GM19452 (cell line): ENCODE measurements around the gene CLDN24.

ENCODE experiments used
- ATAC-seq: cut with Tn5 transposase; IDR thresholded peaks from one replicate; pipeline ENCODE4 v1.9.1; 2021; ENCODE audit not compliant: unreplicated experiment

Gene CLDN24

DNA sequence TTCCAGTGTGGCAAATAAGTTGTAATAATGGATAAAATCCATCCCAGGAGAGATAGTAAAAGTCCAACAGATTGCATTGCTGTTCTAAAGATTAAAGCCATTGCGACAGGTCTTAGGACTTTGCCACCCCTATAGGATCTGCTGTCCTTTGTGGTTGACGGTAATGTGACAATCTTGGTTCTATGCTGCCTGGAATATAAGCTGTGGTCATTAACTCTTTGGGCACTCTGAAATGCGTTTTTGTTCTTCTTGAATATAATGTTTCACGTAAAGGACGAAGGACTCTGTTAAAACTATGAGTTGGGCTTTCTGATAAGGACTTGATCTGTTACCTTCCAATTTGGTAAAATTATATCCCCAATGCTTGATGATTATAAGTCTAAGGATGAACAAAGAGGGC is at the start of gene CLDN24:
Gene CLDN24, minus strand, starts transcription at position 101 of the 400 bp plus-strand sequence. Its CDS starts 0 bp downstream, at position 101.
- ATAC-seq, result no peak

DNA sequence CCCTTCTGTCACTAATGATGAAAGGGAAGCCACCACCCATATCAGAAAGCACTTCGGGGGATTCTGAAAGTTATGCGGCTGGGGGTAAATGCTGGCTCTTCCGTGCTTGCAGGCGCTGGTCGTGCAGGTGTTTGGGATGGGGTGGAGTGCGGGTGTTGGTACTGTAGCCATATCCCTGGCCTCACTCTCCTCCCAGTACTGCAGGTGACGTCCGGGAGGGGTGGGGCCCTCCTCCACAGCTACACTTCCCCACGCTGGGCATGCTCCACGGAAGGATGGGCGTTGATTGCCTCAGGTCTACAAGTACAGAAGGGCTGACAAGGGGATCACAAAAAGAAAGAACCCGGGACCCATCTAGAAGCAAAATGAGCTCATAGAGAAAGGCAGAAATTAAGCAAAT is 48.6 kb upstream of the CLDN24 start:
- no peak for ATAC-seq

DNA sequence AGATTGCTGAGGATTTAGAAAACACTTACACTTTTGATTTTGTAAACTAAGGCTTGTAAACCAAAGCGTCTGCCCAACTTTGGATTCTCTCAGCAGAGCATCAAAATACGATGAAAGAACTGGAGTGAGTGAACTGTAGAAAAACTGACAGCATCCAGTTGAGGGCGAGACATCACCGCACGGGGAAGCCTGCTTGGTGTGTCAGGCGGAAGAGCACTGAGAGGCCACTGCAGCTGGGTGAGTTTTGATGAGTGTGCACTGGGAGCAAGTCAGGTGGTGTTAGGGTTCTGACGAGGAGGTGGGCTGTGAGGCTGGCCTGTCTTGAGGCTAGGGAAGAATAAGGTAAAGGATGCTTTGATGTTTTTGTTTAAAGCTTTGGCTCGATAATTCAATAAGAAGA is 46.8 kb upstream of the CLDN24 start:
- no peak for ATAC-seq

DNA sequence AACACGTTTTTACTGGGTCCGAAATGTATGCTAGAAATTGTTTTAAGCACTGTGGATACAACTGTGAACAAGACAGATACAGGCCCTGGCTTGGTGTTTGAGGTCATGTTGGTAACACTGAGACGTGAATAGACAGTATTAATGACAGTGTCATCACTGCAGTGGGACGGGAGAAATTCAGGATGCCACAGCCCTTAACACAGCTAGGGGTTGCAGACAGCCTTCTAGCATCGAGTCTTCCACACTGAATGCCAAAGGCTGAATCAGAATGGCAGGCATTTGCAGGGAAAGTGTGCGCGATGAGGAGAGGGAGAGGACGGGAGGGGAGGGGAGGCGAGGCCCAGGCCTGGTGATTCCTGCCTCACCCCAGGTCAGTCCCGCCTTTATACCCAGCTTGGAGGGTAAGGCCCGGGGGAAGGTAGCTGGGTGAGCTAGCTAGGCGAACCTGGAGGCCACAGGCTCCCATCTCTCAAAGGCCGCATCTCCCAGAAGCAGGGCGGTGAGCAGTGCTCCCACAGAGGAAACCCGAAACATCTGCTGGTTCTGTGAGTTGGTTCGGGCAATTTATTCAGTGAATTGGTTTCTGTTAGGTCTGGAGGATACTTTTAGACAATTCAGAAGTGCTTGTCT is 44.1 kb upstream of the CLDN24 start:
- no peak for ATAC-seq

DNA sequence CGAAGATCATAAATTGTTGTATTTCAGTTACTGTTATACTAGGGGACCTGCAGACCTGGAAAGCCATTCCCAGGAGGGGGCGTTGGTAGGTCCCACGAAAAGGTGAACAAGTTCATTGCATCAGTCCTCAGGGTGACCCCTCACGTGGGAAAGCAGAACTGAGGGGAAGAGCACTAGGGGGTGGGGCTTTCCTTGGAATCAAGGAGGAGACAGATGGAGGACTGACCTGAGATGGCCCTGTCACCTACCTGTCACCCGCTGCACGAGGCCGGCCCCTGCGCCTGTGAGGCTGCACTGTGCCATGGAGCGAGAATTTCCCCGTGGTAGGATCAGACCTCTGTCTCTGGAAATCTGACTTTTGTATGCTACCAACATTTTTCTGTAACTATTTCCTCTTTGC is 41.8 kb upstream of the CLDN24 start:
- ATAC-seq, result no peak

DNA sequence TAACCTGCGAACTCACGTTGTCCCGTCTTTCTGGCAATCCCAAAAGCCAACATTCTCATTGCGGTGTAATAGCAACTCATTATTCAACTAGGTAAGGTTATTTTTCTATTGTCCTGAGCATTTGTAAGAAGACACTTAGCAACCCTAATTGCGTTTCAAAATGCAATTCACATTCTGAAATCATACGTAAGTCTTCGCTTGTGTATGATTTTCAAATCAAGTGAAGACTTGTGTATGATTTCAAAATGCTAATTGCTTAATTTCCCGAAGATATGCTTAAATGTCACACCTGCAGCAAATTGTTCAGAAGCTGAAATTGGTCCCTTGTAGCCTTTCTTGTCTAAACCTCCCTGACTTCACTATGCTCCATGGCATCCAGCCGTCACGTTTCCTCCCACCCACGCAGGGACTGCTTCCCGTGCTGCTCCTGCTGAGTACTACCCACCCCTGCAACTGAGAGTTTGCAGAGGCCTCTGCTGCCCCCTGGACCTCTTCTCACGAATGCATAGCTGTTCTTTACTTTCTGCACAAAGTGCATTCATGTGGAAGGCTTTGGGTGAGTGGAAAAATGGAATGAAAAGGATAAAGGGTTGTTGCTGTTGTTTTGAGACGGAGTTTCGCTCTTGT is 40.8 kb upstream of the CLDN24 start:
- ATAC-seq, result no peak

DNA sequence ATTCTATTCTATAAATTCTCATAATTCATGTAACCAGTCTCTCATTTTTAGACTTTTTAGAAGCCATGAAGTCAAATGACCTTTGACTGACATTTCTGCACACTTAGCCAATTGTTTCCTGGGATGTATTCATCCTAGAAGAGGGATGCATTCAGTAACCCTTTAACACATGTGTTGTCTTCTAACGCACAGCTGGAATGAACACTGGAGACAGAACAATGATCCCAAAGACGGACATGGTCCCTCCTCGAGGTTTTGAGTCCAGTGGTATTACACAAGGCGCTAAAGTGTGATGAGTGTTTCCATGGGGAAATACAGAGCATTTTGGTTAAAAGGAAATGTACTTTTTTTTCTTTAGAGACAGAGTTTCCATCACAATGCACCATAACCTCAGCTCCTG is 39.8 kb upstream of the CLDN24 start:
- ATAC-seq, result no peak

DNA sequence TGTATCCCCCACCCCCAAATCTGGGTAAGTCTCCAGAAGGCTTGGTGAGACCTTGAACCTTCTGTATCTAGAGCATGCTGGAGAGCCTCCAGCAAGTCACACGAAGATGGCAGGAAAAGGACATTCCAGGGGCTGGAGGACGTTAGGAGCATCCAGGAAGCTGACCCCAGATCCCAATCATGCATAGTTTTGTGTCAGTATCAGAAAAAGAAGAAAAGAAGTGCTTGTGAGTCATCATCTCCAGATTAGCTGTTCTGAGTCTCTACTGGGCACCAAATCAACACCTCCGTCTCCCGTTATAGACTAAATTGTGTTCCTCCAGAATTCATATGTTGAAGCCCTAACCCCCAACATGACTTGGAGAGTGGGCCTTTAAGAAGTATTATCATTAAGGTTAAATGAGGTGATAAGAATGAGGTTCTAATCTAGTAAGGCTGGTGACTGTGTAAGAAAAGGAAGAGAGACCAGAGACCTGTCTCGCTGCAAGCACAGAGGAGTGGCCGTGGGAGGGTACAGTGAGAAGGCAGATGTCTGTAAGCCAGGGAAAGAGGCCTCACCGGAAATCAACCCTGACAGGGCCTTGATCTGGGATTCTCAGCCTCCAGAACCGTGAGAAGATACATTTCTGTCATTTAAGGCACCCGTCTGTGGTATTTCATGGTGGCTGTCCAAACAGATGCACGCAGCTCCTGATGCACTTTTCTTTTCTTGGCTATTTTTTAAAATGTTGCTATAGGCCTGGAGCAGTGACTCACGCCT is 38.1 kb upstream of the CLDN24 start:
- no peak for ATAC-seq

DNA sequence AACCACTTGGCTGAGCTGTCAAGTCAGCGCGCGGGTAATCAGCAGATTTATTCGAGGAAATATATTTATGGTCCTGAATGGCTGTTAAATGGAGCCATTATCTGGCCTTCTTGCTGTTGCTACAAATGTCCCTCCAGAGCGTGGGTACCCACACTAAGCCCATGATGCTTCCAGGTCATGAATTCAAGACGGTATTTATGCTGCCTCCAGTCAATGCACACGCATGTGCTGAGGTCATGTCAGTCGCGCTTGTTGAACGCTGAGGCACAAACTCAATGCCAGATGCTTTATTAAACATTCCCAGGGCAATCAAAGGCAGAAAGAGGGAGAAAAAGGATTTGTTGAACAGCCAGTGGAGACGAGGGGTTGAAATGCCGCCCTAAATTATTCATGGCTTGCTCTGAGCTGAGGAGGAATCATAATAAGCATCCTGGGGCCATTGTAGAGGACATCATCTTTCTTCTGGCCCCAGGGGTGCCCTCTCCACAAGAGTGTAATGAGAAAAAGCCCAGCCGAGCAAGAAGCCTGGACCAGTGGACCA is 36.1 kb upstream of the CLDN24 start:
- no peak for ATAC-seq

DNA sequence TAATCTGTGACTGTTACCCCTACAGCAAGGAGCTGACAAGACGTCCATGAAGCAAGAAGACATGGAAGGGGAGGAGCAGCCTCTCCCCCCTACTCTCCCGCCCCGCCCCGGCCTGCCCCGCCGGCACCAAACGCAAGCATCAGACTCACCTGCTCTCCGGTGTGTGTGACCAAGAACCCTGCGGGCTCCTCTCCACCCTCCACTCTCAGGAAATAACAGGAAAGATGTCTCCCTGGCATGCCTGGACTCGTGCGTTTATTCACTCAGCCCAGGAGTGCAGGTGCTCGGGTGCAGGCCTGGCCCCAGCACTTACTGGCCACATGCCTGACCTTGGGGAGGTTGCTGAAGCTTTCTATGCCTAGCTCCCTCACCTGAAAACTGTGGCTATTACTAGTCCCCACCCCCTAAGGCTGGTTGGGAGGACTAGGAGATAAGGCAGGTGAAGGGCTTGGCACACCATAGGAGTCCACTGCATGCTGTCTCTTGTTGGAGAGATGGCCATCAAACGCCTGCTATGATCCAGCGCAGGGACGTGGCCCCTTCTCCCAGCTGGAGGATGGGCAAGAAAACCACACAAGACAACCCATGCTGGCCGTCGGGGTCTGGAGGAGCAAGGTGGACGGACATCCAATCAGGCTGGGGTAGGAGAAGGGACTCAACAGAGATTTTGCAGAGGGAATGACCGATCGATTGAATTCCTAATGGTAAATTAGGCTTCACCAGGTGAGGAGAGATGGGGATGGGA is 34.9 kb upstream of the CLDN24 start:
- no peak for ATAC-seq

DNA sequence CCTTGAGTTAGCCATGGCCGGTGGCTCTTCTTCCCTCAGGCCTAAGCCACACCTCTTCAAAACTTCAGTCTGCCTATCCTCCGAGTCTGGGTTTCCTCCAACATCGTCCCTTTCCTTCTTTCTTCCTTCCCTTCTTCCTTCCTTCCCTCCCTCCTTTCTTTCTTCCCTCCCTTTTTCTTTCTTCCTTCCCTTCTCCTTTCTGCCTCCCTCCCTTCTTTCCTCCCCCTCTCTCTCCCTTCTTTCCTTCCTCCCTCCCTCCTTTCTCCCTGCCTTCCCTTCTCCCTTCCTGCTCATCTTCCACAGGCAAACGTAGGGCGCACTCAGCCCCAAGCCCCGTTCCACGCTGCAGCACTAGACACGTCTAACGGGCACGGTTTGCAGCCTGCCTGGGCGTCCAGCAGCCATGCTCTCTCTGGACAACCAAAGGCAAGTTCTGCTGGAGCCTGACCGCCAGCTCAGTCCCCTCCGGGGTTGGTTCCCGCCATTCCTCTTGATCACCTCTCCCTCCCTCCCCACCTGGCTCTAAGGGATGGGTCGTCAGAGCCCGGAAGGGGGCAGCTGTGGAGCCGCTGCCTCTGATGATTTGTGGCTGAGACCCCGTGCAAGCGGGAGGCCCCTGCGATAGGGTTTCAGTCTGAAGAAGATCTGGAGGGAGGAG is 34.1 kb upstream of the CLDN24 start:
- no peak for ATAC-seq

DNA sequence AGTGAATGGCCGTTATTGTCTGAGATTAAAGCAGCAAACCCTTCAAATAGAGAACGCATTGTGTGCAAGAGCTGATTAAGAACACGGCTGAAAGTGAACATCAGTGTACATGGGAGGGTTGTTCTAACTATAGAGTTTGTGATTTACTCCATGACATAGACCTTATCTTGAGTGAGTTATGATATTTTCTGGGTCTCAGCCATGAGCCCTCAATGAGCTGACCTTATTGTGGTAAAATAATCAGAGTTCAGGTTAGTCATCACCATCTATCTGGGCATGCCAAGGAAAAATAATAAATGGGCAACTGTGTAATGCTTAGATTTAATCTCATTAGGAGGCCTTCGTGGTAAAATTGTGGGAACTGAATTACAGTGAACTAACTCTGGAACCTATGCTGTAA is 33.2 kb upstream of the CLDN24 start:
- no peak for ATAC-seq

DNA sequence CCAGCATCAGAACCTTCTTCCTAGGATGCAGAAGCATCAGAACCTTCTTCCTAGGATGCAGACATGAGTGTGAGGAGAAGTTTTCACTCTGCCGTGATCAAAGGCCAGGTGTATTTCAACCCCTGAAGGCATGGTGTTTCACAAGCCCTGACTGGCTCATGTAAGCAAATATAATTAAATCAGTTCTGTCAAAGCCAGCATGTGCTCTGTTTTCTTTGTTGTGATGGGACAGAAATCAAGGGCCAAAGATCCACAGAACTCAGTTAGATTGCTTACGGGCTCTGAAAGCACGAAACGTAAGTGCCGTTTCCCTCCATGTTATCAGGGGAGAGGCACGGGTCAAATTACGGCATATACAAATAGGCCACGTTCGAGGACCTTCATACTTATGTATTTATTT is 32.0 kb upstream of the CLDN24 start:
- no peak for ATAC-seq

DNA sequence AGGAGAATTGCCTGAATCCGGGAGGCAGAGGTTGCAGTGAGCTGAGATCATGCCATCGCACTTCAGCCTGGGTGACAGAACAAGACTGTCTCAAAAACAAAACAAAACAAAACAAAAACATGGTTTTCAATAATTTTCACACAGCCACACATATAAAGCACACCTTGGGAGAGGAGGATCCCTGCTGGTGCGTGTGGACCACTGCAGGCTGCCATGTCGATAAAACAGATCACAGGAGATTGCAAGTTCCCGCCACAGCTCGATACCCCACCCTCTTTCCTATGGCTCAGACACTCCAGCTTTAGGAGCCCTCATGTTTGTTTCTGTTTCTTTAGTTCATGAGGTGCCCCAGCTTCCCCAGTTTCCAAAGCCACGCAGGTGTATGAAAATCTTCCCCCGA is 31.3 kb upstream of the CLDN24 start:
- ATAC-seq, result no peak

DNA sequence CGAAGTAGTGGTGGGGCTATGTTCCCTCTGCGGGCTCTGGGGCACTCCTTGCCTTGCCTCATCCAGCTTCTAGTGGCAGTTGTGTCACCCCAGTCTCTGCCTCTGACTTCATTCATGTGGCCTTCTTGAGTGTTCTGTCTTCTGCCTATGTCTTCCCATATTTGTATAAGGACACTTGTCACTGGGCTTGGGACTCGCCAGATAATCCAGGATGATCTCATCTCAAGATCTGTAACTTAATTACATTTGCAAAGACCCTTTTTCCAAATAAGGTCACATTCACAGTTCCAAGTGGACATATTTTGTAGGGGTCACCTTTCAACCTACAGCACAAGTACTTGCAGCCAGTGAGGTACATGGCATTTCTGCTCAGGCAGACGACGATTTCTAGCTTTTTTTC is 30.3 kb upstream of the CLDN24 start:
- ATAC-seq, result no peak

DNA sequence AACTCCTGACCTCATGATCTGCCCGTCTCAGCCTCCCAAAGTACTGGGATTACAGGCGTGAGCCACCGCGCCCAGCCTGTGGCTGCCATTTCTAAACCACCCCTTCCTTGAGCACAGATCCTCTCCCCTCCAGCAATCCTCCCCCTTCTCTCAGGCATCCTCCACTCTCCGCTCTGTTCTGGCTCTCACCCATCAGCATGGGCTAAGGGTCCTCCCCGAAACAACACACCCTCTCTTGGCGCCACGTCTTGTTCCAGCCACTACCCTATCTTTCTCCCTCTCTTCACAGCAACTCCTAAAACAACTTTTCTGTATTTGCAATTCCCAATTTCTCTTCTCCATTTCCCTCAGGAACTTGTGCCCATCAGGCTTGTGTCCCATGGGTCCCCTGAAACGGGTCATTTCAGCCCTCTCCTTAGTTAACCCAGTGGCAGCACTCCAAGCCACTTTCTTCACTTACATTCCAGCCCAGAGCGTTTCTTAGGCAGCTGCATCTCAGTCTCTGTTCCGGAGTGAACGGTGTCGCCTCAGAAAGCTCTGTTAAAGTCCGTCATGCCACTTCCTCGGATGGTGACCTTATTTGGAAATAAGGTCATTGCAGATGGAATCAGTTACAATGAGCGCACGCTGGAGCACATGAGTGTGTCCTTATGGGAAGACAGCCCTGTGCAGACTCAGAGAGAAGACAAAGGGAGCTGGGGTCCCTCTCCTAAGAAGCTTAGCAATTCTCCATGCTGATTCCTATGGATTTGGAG is 28.3 kb upstream of the CLDN24 start:
- ATAC-seq, result no peak

DNA sequence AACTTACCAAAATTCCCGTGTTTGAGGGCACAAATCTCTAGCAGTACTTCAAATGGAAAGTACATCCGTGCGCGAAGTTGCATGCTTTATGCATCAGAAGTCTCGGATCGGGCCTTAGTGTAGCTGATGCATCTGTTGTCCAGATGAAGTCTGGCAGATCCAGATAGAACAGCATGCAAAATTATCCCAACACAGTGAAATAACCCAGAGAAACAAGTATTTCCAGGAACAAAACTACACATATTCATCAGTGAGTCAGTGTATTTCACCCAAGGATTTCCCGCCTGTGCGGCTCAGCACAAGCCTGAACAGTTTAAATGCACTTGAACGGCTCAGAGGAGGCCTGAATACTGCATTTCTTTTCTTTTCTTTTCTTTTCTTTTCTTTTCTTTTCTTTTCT is 27.4 kb upstream of the CLDN24 start:
- no peak for ATAC-seq

DNA sequence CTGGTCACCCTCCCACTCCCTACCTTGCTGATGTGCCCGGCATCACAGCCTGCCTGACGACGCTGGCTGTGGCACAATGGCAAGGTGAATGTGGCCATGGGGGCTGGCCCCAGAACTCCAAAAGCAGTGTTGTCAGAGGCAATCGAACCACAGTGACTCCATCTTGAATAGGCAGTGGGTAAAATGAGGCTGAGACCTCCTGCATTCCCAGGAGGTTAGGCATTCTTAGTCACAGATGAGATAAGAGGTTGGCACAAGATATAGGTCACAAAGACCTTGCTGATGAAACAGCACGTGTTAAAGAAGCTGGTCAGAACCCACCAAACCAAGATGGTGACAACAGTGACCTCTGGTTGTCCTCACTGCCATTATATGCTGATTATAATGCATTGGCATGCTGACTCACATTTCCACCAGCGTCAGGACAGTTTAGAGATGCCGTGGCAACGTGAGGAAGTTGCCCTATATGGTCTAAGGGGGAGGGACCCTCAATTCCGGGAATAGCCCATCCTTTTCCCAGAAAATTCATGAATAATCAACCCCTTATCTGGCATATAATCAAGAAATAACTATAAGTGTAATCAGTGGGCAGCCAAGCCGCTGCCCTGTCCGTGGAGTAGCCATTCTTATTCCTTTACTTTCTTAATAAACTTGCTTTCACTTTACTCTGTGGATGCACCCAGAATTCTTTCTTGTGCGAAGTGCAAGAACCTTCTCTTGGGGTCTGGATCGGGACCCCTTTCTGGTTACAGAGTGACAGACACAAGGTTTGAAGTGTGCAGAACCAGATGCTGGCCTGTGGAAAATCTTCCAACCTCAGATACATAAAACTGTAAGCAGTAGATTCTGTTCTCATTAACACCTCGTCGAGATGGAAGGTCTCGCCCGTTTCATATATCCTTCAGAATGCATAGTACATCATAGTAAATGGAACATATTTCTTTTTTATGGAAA is 26.8 kb upstream of the CLDN24 start:
- no peak for ATAC-seq

DNA sequence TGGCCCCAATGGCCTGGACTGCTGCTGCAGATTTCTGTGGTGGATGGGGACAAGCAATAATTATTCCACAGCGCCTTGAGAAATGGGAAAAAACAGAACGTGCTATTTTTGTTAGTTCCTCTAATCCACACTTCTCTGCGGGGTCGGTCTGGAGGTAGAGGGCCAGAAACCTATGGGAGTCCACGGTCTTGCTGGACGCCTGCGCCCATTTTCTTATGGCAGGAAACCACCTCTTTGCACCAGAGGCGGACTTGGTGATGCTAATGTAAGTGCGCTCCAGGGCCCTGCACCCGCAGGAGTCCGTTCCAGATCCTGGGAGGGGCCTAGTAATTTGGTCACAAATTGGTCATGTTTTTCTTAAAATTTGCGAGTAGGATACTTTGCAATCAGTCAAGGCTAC is 25.9 kb upstream of the CLDN24 start:
- no peak for ATAC-seq
